HEK293 (cell line): ENCODE measurements around the gene CCDC85C.
A peak's percentile ranks its signal among the peaks of the same experiment; 100 is the strongest.

Experiments used
- OSR2 ChIP-seq: fragments of 450-650 bp; formaldehyde crosslinking; IDR thresholded peaks from 2 replicates; pipeline ENCODE4 v1.5.1; 2016; ENCODE audit warnings: missing biosample characterization, missing genetic modification characterization
- PRDM1 ChIP-seq: fragments of 450-650 bp; formaldehyde crosslinking; IDR thresholded peaks from 2 replicates; pipeline ENCODE4; 2016; ENCODE audit warnings: missing biosample characterization, missing genetic modification characterization
- SALL2 ChIP-seq: fragments of 450-650 bp; formaldehyde crosslinking; IDR thresholded peaks from 2 replicates; pipeline ENCODE4 v1.5.0; 2017; ENCODE audit warnings: missing biosample characterization, mild to moderate bottlenecking, missing genetic modification characterization, borderline replicate concordance
- SCRT2 ChIP-seq: fragments of 450-650 bp; formaldehyde crosslinking; IDR thresholded peaks from 2 replicates; pipeline ENCODE4 v1.5.1; 2016; ENCODE audit warnings: missing biosample characterization, missing genetic modification characterization
- SETDB1 ChIP-seq: IDR thresholded peaks from one replicate; pipeline ENCODE4 v1.6.1; 2017; ENCODE audit warnings: mild to moderate bottlenecking, low read length, moderate library complexity, mixed read lengths; ENCODE audit not compliant: insufficient read length
- ZBTB1 ChIP-seq: fragments of 450-650 bp; formaldehyde crosslinking; IDR thresholded peaks from 2 replicates; pipeline ENCODE4 v1.5.1; 2016; ENCODE audit warnings: missing biosample characterization, missing genetic modification characterization
- ZBTB26 ChIP-seq: fragments of 450-650 bp; formaldehyde crosslinking; optimal IDR thresholded peaks from 2 replicates; pipeline ENCODE3; 2016; ENCODE audit warnings: missing biosample characterization, mild to moderate bottlenecking, missing genetic modification characterization
- ZBTB44 ChIP-seq: fragments of 450-650 bp; IDR thresholded peaks from 2 replicates; pipeline ENCODE4 v1.5.1; 2018; ENCODE audit warnings: missing biosample characterization, mild to moderate bottlenecking, missing genetic modification characterization
- ZIC2 ChIP-seq: fragments of 450-650 bp; formaldehyde crosslinking; IDR thresholded peaks from 2 replicates; pipeline ENCODE4 v1.5.1; 2016; ENCODE audit warnings: missing biosample characterization, missing genetic modification characterization
- ZNF10 ChIP-seq: fragments of 450-650 bp; formaldehyde crosslinking; IDR thresholded peaks from 2 replicates; pipeline ENCODE4 v1.5.1; 2017; ENCODE audit warnings: missing biosample characterization, missing genetic modification characterization
- ZNF157 ChIP-seq: fragments of 450-650 bp; formaldehyde crosslinking; IDR thresholded peaks from 2 replicates; pipeline ENCODE4 v1.5.1; 2016; ENCODE audit warnings: missing biosample characterization, missing genetic modification characterization
- ZNF184 ChIP-seq: fragments of 450-650 bp; IDR thresholded peaks from 2 replicates; pipeline ENCODE4 v1.5.1; 2018; ENCODE audit warnings: missing biosample characterization, mild to moderate bottlenecking, missing genetic modification characterization
- ZNF24 ChIP-seq: fragments of 450-650 bp; formaldehyde crosslinking; IDR thresholded peaks from 2 replicates; pipeline ENCODE4 v1.5.1; 2016; ENCODE audit warnings: missing biosample characterization, missing genetic modification characterization
- ZNF302 ChIP-seq: fragments of 450-650 bp; formaldehyde crosslinking; IDR thresholded peaks from 2 replicates; pipeline ENCODE4 v1.5.1; 2016; ENCODE audit warnings: missing biosample characterization, missing genetic modification characterization, low read depth
- ZNF398 ChIP-seq: fragments of 450-650 bp; formaldehyde crosslinking; IDR thresholded peaks from 2 replicates; pipeline ENCODE4 v1.5.1; 2017; ENCODE audit warnings: missing biosample characterization, missing genetic modification characterization
- ZNF423 ChIP-seq: fragments of 450-650 bp; formaldehyde crosslinking; IDR thresholded peaks from 2 replicates; pipeline ENCODE4 v1.5.1; 2016; ENCODE audit warnings: missing biosample characterization, missing genetic modification characterization
- ZNF521 ChIP-seq: fragments of 450-650 bp; formaldehyde crosslinking; IDR thresholded peaks from 2 replicates; pipeline ENCODE4 v1.5.1; 2017; ENCODE audit warnings: missing biosample characterization, mild to moderate bottlenecking, missing genetic modification characterization
- ZNF585B ChIP-seq: fragments of 450-650 bp; formaldehyde crosslinking; IDR thresholded peaks from 2 replicates; pipeline ENCODE4 v1.5.1; 2016; ENCODE audit warnings: missing biosample characterization, missing genetic modification characterization
- ZNF777 ChIP-seq: fragments of 450-650 bp; formaldehyde crosslinking; IDR thresholded peaks from 2 replicates; pipeline ENCODE4 v1.5.1; 2017; ENCODE audit warnings: missing biosample characterization, missing genetic modification characterization, borderline replicate concordance
- ZSCAN30 ChIP-seq: fragments of 450-650 bp; IDR thresholded peaks from 2 replicates; pipeline ENCODE4 v1.5.1; 2018; ENCODE audit warnings: missing biosample characterization, mild to moderate bottlenecking, missing genetic modification characterization, moderate library complexity
- TF ChIP-seq, protein P1 (sequence below): sonication (generic); formaldehyde crosslinking; IDR thresholded peaks from 2 replicates; pipeline ENCODE4 v1.8.1; 2022; ENCODE audit warnings: mild to moderate bottlenecking, moderate library complexity, missing genetic modification reagents
- TF ChIP-seq, protein P2 (sequence below): fragments of 450-650 bp; formaldehyde crosslinking; IDR thresholded peaks from 2 replicates; pipeline ENCODE4 v1.5.1; 2016; ENCODE audit warnings: missing biosample characterization, missing genetic modification characterization, borderline replicate concordance

The CCDC85C gene

DNA sequence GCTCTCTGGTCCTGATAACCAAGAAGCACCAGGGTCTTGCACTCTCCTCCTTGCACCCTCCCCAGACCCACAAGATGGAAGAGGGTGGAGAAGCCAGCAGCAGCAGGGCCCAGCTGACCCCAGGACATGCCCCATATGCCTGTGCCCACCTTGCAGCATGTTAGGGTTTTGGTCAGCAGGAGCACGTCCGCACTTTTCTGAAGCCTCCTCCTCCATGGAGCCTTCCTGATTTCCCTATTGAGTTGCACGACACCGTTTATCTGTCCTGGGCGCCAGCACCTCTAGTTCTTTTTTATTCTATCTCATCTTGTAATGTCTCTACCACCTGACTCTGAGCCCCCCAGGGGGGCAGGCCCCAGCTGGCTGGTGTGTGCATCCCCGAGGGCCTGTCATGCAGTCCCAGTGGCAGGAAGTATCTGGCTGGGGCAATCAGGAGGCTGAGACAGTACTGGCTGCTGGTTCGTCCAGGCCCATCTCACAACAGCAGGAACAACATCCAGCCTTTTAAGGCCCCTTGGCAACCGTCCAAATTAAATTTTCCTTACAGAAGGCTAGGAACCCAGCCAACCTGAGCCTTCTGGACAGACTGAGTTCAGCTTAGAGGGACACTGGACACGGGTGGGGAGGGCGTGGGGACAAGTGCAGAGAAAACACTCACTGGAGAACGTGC is 39.6 kb downstream of the CCDC85C start (continued):
- no peak for TF ChIP-seq ZNF585B (tag by site-specific recombination)
- no peak for TF ChIP-seq ZBTB44 (tag by site-specific recombination)
- no peak for TF ChIP-seq SETDB1
- no peak for TF ChIP-seq ZBTB26 (tag by site-specific recombination)
- TF ChIP-seq, protein P1, sequence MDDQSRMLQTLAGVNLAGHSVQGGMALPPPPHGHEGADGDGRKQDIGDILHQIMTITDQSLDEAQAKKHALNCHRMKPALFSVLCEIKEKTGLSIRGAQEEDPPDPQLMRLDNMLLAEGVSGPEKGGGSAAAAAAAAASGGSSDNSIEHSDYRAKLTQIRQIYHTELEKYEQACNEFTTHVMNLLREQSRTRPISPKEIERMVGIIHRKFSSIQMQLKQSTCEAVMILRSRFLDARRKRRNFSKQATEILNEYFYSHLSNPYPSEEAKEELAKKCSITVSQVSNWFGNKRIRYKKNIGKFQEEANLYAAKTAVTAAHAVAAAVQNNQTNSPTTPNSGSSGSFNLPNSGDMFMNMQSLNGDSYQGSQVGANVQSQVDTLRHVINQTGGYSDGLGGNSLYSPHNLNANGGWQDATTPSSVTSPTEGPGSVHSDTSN (CRISPR knock-in tag): no peak
- no peak for TF ChIP-seq ZNF398 (tag by site-specific recombination)
- no peak for TF ChIP-seq PRDM1 (tag by site-specific recombination)
- TF ChIP-seq ZNF423 (tag by site-specific recombination): peak; percentile 35; the same call in 1 of the 2 replicates
- TF ChIP-seq ZBTB1 (tag by site-specific recombination): no peak
- TF ChIP-seq ZSCAN30 (tag by site-specific recombination): peak; percentile 39; the same call in 1 of the 2 replicates
- no peak for TF ChIP-seq ZNF24 (tag by site-specific recombination)
- TF ChIP-seq ZNF302 (tag by site-specific recombination): no peak
- TF ChIP-seq SCRT2: no peak
- no peak for TF ChIP-seq ZNF157 (tag by site-specific recombination)
- TF ChIP-seq ZNF521 (tag by site-specific recombination): no peak
- TF ChIP-seq OSR2 (tag by site-specific recombination): peak; percentile 37; the same call in 1 of the 2 replicates
- no peak for TF ChIP-seq ZNF777 (tag by site-specific recombination)
- TF ChIP-seq, protein P2, sequence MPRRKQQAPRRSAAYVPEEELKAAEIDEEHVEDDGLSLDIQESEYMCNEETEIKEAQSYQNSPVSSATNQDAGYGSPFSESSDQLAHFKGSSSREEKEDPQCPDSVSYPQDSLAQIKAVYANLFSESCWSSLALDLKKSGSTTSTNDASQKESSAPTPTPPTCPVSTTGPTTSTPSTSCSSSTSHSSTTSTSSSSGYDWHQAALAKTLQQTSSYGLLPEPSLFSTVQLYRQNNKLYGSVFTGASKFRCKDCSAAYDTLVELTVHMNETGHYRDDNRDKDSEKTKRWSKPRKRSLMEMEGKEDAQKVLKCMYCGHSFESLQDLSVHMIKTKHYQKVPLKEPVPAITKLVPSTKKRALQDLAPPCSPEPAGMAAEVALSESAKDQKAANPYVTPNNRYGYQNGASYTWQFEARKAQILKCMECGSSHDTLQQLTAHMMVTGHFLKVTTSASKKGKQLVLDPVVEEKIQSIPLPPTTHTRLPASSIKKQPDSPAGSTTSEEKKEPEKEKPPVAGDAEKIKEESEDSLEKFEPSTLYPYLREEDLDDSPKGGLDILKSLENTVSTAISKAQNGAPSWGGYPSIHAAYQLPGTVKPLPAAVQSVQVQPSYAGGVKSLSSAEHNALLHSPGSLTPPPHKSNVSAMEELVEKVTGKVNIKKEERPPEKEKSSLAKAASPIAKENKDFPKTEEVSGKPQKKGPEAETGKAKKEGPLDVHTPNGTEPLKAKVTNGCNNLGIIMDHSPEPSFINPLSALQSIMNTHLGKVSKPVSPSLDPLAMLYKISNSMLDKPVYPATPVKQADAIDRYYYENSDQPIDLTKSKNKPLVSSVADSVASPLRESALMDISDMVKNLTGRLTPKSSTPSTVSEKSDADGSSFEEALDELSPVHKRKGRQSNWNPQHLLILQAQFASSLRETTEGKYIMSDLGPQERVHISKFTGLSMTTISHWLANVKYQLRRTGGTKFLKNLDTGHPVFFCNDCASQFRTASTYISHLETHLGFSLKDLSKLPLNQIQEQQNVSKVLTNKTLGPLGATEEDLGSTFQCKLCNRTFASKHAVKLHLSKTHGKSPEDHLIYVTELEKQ (tag by site-specific recombination): no peak
- TF ChIP-seq ZNF10 (tag by site-specific recombination): peak; percentile 82
- peak; percentile 75 for TF ChIP-seq ZIC2
- no peak for TF ChIP-seq ZNF184 (tag by site-specific recombination)
- TF ChIP-seq SALL2 (tag by site-specific recombination): no peak
